Omental fat pad (tissue), 4 donors: ENCODE measurements around the gene AGPAT2. TPM values are rescaled to one million over a fixed set of nuclear protein-coding genes. Genes with fewer than 3 reads are reported as not detected.

Experiments used
- ATAC-seq: fragments of 150-250 bp; one replicate; pipeline ENCODE4 v1.9.1; 2016; ENCODE audit warnings: mild to moderate bottlenecking, moderate library complexity; ENCODE audit not compliant: low FRiP score
- DNase-seq: peaks from one replicate; pipeline ENCODE4 v3.0.0-alpha.2; 2019; ENCODE audit warnings: low spot score
- total RNA-seq, 4 donors: library from RNA; depleted of rRNA; stranded (reverse); fragments of >200 nt; gene quantifications; one replicate each; pipeline ENCODE4 v1.1.0, GENCODE V29; 2016
- TF ChIP-seq, protein P1 (sequence below), 3 donors: fragments of 450-650 bp; IDR thresholded peaks; one replicate each; pipeline ENCODE4 v1.5.1; 2016 to 2017; ENCODE audit warnings: antibody characterized with exemption in 3 of 3, mild to moderate bottlenecking in 3 of 3, moderate library complexity in 2 of 3

The AGPAT2 gene
- total RNA-seq, 4 donors from 2014 or later = 391 to 854 (median 473) TPM

- no peak for ATAC-seq
- DNase-seq = no peak
- TF ChIP-seq, protein P1, sequence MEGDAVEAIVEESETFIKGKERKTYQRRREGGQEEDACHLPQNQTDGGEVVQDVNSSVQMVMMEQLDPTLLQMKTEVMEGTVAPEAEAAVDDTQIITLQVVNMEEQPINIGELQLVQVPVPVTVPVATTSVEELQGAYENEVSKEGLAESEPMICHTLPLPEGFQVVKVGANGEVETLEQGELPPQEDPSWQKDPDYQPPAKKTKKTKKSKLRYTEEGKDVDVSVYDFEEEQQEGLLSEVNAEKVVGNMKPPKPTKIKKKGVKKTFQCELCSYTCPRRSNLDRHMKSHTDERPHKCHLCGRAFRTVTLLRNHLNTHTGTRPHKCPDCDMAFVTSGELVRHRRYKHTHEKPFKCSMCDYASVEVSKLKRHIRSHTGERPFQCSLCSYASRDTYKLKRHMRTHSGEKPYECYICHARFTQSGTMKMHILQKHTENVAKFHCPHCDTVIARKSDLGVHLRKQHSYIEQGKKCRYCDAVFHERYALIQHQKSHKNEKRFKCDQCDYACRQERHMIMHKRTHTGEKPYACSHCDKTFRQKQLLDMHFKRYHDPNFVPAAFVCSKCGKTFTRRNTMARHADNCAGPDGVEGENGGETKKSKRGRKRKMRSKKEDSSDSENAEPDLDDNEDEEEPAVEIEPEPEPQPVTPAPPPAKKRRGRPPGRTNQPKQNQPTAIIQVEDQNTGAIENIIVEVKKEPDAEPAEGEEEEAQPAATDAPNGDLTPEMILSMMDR (IDR thresholded peaks at IDR 0.05) = no peak
Observed at GRCh38 chr9:136676920-136677686, 10.2 kb downstream of the AGPAT2 start.

DNA sequence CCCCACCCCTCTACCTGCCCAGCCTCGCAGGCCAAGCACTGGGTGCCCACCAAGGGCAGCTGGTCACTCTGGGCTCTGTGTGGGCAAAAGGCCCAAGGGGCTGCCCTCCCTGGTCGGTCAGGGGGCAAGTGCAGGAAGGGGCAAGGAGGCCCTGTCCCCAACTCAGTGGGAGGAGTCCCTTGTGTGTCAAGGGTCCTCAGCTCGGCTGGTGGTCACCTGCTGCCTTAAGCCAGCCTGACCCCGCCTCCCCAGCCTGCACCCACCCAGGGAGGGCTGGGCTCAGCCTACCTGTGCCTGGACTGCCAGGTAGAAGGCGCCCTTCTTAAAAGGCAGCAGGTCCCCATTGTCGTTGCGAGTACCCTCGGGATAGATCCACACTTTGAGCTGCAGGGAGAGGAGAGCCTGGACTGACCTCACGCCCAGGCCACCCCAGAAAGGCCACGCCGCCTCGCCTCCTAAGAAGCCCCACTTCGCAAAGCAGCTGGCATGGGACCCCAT lies 10.9 kb downstream of the AGPAT2 start:
- TF ChIP-seq, protein P1 (IDR thresholded peaks at IDR 0.05) = no peak
- ATAC-seq = no peak
- DNase-seq = no peak

DNA sequence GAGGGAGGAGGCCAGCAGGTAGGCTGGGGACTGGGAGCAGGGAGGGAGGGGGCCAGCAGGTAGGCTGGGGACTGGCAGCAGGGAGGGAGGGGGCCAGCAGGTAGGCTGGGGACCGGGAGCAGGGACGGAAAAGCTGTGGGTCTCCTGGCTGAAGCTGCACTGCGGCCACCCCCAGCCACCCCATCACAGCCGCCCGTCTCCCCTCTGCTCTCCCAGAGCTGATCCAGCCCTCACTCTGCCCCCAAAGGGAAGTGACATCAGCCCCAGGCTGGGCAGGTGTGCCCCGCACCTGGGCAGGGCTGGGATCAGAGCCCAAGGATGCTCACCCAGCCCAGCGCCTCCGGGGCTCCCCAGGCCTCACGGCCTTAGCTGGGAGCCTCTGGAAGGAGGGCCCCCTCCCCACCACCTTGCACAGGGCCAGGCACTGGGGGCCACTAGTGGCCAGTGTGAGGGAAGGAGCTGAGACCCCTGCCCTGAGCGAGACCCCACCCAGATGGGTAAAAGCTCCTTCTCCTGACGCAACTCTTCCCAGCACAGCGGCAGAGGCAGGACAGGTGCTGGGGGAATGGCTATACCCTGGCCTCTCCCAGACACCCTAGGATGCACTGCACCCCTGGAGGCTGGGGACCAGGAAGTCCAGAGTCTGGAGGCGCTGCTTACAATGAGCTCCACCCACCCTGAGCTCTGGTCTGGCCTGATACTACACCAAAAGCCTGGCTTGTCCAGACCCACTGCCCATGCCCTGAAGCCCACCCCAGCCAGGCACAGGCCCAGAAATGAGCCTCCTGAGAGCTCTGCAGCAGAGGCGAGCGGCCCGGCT lies 11.6 kb downstream of the AGPAT2 start:
- no peak for DNase-seq
- TF ChIP-seq, protein P1 (IDR thresholded peaks at IDR 0.05) = no peak
- no peak for ATAC-seq

DNA sequence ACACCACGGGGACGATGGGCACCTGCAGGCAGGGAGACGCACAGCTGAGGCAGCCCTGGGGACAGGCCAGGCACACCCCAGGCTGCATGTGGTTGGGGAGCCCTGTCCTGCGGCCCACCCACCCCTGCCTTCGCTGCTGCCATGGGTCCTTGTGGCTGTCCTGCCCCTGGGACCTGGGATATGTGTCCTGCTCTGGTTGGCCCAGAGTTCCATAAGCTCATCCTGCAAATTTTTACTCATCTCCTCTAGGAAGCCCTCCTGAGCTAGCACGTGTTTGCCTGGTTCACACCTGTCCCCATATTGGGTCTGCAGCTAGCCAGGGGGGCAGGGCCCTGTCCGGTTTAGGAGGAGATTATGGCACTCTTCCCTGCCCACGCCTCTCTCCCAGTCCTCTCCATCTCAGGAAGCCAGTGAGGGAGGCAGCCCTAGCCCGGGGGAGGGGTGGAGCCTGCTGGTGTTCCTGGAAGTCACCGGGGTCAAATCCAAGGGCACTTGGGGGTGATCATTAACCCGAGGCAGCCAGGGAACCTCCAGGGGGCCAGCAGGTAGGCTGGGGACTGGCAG lies 12.4 kb downstream of the AGPAT2 start:
- DNase-seq (no peak), ATAC-seq (no peak)
- TF ChIP-seq, protein P1 (IDR thresholded peaks at IDR 0.05) = no peak

- DNase-seq (no peak), ATAC-seq (no peak)
- TF ChIP-seq, protein P1 (IDR thresholded peaks at IDR 0.05) = no peak
Observed at GRCh38 chr9:136673975-136674785, 13.1 kb downstream of the AGPAT2 start.
